ENCODE results near the gene LMCD1.
"Not testable (repeated sequence)": the region's sequence is repeated elsewhere in the genome, so short reads cannot be mapped to it uniquely, and the experiment has no call there.

Gene LMCD1

GRCh38 chr3:8558645-8559044, 57.0 kb downstream of the LMCD1 start:
- no peak for DNase-seq

DNA sequence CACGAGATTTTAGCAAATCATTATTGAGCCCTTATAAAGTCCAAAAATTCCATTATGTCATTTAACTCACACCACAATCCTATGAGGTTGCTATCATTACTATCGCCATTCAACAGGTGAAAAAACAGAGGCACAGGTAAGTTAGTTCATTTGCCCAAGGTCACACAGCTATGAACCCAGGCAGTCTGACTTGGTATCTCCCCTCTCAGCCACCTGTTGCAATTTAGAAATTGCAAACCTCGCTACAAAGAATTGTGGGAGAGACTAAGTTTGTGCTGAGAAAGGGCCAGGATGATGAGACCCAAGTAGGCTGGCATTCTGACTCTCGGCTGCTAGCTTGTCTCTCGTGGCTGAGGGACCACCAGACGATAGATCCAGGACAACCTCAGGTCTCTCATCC, 57.7 kb downstream of the LMCD1 start:
- DNase-seq: no peak

DNA sequence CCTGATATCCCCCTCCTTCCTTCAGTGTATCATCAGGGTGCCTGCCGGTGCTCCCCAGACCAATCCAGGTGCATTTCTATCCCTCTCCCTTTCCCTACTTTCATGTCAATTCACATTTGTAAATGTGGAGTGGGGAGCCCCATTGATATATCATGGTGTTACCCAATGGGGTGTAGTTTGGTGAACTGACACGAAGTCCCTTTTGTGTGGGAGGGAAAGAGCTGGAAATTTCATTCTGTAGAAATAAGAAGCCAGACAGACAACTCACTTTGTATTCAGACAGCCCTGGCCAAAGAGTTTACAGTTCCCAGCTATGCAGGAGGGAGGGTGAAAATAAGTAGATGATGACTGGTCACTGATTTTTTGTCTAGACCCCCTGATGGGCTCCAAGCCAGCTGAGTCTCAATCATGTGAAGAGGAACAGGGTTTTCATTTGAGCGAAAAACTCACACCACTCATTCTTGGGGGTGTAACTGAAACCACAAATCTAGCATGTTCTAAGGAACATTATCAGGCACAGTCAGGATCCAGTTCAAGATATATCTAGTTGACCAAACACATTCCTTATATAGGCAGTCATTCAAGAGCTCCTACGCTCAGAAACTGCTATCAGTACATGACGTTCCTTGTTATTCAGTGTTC, 58.9 kb downstream of the LMCD1 start:
- DNase-seq: no peak

DNA sequence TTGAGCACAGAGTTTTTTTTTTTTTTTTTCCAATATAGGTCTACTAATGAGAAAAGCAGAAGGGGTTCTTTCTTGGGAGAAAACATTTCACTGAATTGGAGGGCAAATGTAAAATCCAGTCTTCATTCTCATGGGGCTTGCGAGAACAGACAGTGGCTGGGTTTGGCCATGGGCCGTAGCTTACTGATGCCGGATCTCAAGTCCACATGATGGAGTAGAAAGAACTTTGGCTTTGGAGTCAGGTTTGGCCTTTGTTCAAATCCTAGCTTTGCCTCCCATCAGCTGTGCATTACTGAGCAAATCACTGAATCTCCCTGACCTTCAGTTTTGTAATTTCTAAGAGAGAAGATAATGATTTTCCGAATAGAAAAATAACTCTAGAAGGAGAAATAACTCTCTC, 59.7 kb downstream of the LMCD1 start:
- DNase-seq: no peak

DNA sequence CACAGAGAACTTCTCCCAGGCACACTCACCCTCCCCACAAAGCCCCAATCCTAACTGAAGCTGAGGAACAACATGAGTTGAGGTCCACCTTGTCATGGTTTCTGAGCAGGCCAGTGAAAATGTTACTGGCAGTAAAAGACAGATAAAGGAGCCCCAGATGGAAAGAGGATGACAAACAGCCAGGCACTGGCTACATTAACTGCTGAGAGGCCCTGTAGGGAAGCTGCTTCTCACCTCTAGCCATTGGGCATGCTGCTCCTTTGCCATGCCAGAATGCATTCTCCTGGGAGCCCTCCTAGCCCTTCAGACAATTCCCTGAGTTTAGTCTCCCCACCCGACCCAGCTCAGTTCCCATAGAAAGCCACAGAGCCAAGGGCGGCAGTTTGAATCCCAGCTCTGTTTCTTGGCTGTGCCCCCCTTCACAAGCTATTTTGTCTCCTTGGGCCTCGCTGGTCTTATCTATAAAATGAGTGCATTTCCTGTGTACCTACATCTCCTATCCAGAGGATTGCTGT, 60.5 kb downstream of the LMCD1 start:
- DNase-seq: no peak

DNA sequence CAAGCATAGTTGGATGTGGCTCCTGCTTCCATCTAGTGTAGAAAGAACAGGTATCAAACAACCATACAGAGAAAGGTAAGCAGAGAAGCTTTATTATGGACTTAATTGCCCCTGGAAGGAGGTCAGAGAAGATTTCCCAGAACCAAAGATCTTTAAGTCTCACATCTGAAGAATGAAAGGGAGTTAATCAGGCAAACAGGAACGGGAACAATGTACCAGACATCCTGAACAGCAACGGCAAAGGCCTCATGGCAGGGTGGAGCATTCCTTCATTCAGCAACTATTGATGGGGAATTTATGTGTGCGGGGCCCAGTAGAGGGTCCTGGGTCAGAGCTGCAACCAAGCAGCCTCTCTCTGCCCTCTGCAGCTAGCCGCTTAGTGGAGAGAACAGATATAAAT, 61.5 kb downstream of the LMCD1 start:
- DNase-seq: no peak

DNA sequence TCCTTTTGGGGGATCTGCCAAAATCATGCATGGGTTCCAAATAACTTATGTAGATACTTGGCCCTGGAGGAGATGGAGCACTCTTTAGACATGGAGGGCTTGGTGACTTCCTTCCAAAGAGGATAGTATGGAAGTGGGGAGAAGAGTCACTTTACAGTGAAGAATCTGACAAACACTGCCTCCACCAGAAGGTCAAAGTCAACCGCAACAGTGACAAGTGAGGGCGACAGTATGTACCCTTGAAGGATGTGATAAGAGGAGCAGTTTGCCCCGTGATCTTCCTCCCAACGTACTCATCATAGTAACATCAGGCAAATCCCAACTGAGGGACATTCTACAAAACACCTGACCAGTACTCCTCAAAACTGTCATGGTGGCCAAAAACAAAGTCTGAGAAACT, 62.0 kb downstream of the LMCD1 start:
- no peak for DNase-seq

DNA sequence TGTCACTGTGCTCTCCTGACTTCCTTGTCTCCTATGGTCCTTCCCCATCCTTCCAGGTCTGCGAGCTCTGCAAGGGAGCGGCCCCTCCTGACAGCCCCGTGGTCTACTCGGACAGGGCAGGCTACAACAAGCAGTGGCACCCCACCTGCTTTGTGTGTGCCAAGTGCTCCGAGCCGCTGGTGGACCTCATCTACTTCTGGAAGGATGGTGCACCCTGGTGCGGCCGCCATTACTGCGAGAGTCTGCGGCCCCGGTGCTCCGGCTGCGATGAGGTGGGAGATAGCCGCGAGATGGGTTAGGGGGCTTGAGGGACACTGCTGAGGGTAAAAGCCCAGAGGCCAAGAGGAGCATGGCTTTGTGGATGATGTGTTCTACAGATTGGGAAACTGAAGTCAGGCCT, 63.8 kb downstream of the LMCD1 start:
- no peak for DNase-seq

DNA sequence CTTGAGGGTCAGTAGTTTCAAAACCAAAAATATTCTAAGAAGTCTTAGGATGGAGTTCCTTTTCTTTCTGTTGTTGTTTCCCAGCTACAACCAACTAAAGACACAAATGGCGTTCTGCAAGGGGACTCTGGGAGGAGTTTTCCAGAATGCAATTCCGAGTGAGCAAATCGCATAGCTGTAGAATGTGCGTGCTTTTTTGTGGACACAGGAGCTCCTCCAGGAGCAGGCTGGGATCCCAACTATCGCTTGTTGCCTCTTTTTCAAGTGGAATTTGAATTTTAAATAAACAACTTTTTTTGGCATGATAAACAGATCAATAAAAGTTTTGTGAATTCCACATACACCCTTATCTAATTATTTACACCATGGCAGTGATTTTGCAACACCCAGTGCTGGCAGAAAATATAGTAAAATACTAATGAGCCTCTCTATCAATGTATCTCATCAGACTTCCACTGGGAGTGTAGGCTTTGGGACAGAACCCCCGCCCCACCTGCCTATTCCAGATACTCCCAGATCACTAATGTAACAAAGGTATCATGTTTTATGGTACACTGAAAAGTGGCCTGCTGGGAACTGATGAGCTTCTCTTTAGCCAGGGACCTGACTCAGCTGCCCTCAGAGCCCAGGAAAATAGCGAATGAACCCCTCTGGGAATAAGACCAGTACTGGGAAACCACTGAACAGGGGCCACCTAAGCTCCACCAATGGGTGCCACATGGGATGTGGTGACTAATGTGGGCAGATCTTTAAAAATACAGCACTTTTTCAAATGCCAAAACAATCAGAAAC, 66.4 kb downstream of the LMCD1 start:
- DNase-seq: no peak

GRCh38 chr3:8571256-8571655, 69.6 kb downstream of the LMCD1 start:
- DNase-seq: peak in 1 of 56 donors; percentile 6

DNA sequence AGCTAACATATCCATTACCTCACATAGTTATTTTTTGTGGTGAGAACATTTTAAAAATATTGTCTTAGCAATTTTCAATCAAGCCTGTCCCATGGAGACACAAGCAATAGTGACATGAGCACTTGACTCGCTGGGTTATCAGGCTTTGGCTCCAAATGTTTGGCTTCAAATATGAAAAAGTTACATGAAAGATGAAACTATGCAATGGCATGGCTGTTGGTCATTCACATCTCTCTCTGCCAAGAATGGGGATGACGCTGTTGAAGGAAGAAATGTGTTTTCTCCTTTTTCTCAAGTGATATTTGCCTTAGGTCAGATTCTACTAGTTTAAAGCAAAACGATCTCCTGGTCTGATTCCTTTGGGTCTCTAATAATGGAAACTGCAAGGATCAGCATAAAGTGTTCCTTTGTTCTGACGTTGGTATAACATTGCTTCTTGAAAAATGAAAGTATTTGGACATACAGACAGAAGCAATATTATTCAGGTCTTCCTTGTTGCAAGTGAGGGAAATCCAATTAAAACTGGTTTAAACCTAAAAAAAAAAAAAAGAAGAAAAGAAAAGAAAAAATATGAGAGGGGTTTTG, 71.8 kb downstream of the LMCD1 start:
- DNase-seq: no peak

DNA sequence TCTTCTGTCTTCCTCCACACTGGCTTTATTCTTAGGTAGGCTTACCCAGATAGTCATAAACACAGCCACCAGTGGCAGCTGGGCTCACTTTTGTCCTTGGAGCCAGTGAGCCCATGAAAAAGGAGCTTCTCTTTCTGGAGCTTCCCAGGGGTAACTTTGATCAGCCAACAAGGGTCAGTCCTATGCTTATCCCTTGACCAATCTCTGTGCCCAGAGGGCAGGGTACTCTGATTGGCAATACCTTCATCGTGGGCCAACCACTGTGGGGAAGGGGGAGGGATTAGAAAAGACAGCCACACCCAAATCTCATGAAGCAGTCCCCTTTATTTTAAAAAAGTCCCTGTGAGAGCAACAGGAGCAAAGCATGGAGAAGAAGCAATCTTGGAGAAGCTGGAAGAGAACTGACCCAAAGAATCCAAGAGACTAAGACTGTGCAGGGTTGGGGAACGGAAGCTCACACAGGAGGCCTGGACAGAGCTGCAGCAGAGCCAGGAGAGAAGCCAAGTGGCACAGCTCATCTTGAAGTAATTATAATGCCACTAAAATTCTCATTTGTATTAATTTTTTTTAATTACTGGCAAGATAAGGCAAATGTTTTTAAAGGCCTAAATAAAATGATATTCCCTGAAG, 72.5 kb downstream of the LMCD1 start:
- no peak for DNase-seq

DNA sequence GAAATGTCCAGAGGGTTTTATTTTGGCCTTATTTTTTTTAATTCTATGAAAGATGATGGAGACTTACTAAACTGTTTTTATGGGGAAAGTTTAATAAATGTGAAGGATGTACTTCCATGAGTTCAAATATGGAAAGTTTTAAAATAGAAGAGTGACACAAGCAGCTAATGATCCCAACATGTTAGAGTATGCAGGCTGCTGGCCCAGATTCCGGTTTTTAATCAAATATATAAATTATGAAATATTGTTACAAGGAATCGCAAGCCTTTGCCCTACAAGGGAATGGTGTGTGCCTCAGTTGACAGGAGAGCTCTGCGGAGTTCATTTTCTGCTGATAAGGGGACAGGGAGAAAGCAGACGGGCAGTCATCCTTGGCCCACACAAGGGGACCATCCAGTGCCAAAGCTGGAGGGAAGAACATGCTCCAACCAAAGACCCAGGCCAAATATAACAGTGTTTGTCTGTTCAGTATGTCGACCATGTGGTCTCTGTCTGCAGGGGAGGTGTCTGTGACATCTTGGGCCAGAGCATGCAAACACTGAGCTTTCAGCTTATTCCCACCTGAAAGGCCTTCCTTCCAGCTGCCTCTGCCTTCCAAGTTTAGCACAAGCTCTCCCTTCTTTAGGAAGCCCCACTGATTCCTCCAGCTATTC, 73.2 kb downstream of the LMCD1 start:
- DNase-seq: no peak

DNA sequence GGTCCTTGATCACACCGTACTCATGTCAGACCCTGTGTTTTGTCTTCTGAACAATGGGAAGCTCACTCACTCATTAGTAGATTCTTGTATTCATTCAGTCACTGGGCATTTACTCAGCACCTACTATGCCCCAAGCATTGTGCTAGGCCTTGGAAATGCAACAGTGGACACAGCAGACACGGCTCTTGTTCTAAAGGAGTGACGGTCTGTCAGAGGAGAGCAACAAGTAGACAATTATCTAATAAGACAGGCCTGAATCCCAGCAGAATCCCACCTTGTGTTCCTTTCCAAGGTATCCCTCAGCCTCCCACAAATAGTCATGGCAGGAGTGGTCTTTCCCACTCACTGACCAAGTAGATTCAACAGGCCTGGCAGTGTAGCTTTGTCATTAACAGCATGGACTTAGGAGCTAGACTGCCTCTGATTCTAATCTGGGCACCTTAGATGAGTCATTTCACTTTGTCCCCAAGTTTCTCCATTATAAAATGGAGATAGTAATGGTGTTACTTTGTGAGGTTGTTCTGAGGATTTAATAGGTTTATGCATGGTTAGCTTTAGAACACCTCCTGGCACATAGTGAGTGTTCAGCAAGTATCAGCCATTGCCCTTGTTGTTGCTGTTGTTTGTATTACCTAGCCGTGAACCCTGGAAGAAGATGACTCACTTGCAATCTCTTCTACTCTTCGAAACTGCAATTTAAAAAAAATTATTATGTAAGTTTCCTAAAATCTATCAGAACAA, 73.9 kb downstream of the LMCD1 start:
- DNase-seq: no peak

- DNase-seq: no peak
Measured at GRCh38 chr3:8576436-8576835, 74.8 kb downstream of the LMCD1 start.

DNA sequence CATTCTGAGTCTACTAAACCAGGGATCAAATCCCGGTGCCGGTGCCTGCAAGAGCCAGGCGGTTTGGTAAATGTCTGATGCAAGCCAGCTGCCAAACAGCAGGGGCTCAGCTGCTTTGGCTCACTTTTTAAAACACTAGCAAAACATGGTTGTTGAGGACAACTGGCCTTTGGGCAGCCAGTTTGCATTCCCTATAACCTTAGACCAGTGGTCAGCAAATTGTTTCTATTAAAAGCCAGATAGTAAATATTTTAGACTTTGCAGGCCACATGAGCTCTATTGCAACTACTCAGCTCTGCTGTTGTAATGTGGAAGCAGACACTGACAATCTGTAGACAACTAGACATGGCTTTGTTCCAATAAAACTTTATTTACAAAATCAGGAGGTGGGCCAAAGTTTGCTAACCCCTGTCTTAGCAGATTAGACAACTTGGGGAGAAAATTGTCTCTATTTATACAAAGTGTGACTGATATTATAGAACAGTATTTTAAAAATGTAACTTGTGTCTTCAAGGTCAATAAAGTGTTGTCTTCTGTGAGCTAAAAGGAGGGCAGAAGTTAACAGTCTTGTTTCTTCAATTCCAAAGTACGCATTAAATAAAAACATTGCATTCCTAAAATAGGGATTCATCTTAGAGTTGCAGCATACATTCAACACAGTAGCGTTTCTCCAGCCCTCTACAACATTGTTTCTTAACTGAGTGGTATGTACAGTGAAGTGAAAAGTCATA, 75.4 kb downstream of the LMCD1 start:
- DNase-seq: no peak

- no peak for DNase-seq
Measured at GRCh38 chr3:8578282-8578681, 76.7 kb downstream of the LMCD1 start.

DNA sequence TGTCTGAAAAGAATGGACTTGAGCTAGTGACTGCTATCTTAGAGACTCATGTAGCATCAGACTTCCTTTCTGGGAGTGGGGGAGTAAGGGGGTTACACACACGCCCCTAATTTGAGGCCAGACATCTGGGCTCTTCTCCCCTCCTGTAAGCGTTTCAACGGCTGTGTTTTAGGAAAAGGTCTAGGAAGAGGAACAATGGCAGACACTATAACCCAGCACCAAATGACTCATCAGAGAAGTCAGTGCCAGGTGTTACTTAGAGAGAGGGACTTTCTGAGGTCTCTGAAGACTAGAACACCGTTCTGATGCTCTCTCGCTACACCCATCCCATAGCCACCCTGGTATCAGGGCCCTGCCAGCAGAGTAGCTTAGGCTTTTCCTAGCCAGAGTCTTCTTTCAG, 77.5 kb downstream of the LMCD1 start:
- DNase-seq: no peak

- DNase-seq: no peak
Measured at GRCh38 chr3:8579943-8580342, 78.3 kb downstream of the LMCD1 start.

- not testable (repeated sequence) for DNase-seq
Measured at GRCh38 chr3:8580434-8580833, 78.8 kb downstream of the LMCD1 start.

Data from nucleus accumbens (tissue), 56 donors.